Liver (tissue), 3 donors: ENCODE measurements around the gene ALDOA.

Experiments
- CTCF ChIP-seq: fragments of 150-350 bp; IDR thresholded peaks from 2 replicates; pipeline ENCODE4 v1.5.1; 2017; ENCODE audit warnings: improper control_type of control experiment, low read depth, low read length; ENCODE audit not compliant: missing input control
- JUND ChIP-seq, 2 donors: IDR thresholded peaks; 2 replicates each; pipeline ENCODE4 v1.6.1; 2016; ENCODE audit warnings: antibody characterized with exemption in 2 of 2
- MAX ChIP-seq: IDR thresholded peaks from 2 replicates; pipeline ENCODE4 v1.6.1; 2016; ENCODE audit warnings: antibody characterized with exemption
- RAD21 ChIP-seq, 2 donors: IDR thresholded peaks; 2 replicates each; pipeline ENCODE4 v1.6.1; 2016; ENCODE audit warnings: antibody characterized with exemption in 2 of 2, mild to moderate bottlenecking in 2 of 2
- REST ChIP-seq: IDR thresholded peaks from 2 replicates; pipeline ENCODE4 v1.6.1; 2016; ENCODE audit warnings: antibody characterized with exemption, mild to moderate bottlenecking
- SP1 ChIP-seq: IDR thresholded peaks from 2 replicates; pipeline ENCODE4 v1.6.1; 2018; ENCODE audit warnings: antibody characterized with exemption, mild to moderate bottlenecking
- TAF1 ChIP-seq: conservative IDR thresholded peaks from 2 replicates; pipeline ENCODE4 v1.6.1; 2016; ENCODE audit warnings: antibody characterized with exemption, mild to moderate bottlenecking
- TF ChIP-seq, protein P1 (sequence below): IDR thresholded peaks from 2 replicates; pipeline ENCODE4 v1.6.1; 2016; ENCODE audit warnings: antibody characterized with exemption
- donor health status: healthy.
- donor health status: healthy.

DNA sequence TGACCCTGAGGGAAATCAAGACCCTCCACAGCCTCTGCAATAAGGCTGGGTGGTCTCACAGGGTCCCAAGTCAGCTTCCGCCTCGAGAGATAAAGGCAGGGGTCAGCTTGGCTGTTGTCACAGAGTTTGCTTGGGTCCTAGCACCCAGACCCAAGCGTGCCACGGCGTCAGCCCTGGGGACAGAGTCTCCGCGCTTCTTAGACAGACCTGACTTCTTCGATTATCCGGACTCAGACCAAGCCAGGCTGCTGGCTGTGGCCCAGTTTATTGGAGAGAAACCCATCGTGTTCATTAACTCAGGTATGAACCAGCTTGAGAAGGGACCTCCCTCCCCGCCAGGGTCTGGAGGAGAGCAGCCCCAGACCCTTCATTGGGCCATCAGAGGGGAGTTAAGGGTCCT lies 42.0 kb upstream of the ALDOA start:
- no peak for TF ChIP-seq CTCF
- TF ChIP-seq RAD21 (IDR thresholded peaks at IDR 0.05): no peak
- TF ChIP-seq JUND (IDR thresholded peaks at IDR 0.05): no peak
- no peak for TF ChIP-seq TAF1
- no peak for TF ChIP-seq MAX
- TF ChIP-seq REST: no peak
- TF ChIP-seq, protein P1, sequence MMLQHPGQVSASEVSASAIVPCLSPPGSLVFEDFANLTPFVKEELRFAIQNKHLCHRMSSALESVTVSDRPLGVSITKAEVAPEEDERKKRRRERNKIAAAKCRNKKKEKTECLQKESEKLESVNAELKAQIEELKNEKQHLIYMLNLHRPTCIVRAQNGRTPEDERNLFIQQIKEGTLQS: no peak
- no peak for TF ChIP-seq SP1
